ENCODE data around the gene HS6ST2. TPM values are rescaled to one million over a fixed set of nuclear protein-coding genes. Genes with fewer than 3 reads are reported as not detected.
"Not testable (repeated sequence)": the region's sequence is repeated elsewhere in the genome, so short reads cannot be mapped to it uniquely, and the experiment has no call there.

The HS6ST2 gene
- total RNA-seq, 1 experiment from 2014 or later = 24.6 TPM

- no peaks in the 10 kb centered on the region for H3K36me3 ChIP-seq (ENCODE audit: control insufficient read depth in 1 of 2, insufficient read depth in 2 of 2, low read length in 2 of 2)
- ChIA-PET CTCF (interaction anchor here (0.8 to 2.0 kb wide), 11 partner anchors 8 to 272 kb away, joined by 3 to 9 read pairs (median 4); partner anchors contain the start of gene HS6ST2), RAD21 (ENCODE audit: low non-redundant PET in 1 of 2, low total read pairs in 2 of 2, uncharacterized antibody in 2 of 2, unreplicated experiment in 2 of 2) (no interaction called here), POLR2A (interaction anchor here (0.5 kb wide), 1 partner anchor 482 kb away, joined by 4 read pairs; no protein-coding TSS in a partner anchor)
- BruUV-seq (replicated peaks) = no TSS peak
- H4K20me1 ChIP-seq (ENCODE audit: insufficient read depth) = no peaks in the 10 kb centered on the region
- H3K27me3 ChIP-seq (ENCODE audit: insufficient read depth, low read length) = no peaks in the 10 kb centered on the region
- no peaks in the 10 kb centered on the region for H3K9me3 ChIP-seq (ENCODE audit: control insufficient read depth in 1 of 2, insufficient read depth in 1 of 2, low read depth in 1 of 2, low read length in 2 of 2)
- DNase-seq (ENCODE audit: low read depth, low spot score) (peak; percentile 15), ATAC-seq (peak; percentile 60)
- TF ChIP-seq ZBTB33 (IDR thresholded peaks at IDR 0.05; ENCODE audit: extremely low read depth, insufficient replicate concordance, low read length) (no peak), CTCF (IDR thresholded peaks at IDR 0.05 in 2 of 3, conservative IDR thresholded peaks at IDR 0.05 in 1 of 3; ENCODE audit: borderline replicate concordance in 1 of 3, insufficient read depth in 1 of 3, low read depth in 2 of 3, low read length in 2 of 3) (peak; percentile 13 to 58 (median 53); a peak in 4 of 6 replicates)
- H3K4me1 ChIP-seq (ENCODE audit: control insufficient read depth in 1 of 2, insufficient read depth in 2 of 2, low read length in 2 of 2) = no peaks in the 10 kb centered on the region
- H3K9ac ChIP-seq (ENCODE audit: low read length) = no peak overlapping the region
- H3K79me2 ChIP-seq (ENCODE audit: insufficient read depth, low read length) = peaks cover 44% of the 10 kb centered on the region
- no peak overlapping the region for H3K4me3 ChIP-seq (replicated peaks in 1 of 2; ENCODE audit: low read depth in 1 of 2, low read length in 2 of 2)
- no peak overlapping the region for H3K4me2 ChIP-seq (ENCODE audit: low read length)
- no peak overlapping the region for H3K27ac ChIP-seq (ENCODE audit: low read depth, low read length)
- no peak overlapping the region for H2AFZ ChIP-seq (ENCODE audit: low read depth, low read length, poor library complexity, severe bottlenecking)
- no peaks in the 10 kb centered on the region for H3K9me2 ChIP-seq (ENCODE audit: insufficient read depth)
- intact Hi-C loops (cut with micrococcal nuclease) = no loop called here
Observed at GRCh38 chrX:132948648-132949260, 9.7 kb downstream of the HS6ST2 start.

GRCh38 chrX:132945055-132945599 is 13.3 kb downstream of the HS6ST2 start:
- H3K27ac ChIP-seq (ENCODE audit: low read depth, low read length); H3K9me2 ChIP-seq (ENCODE audit: insufficient read depth); H3K9ac ChIP-seq (ENCODE audit: low read length); H4K20me1 ChIP-seq (ENCODE audit: insufficient read depth); BruUV-seq (replicated peaks); H3K9me3 ChIP-seq (ENCODE audit: control insufficient read depth in 1 of 2, insufficient read depth in 1 of 2, low read depth in 1 of 2, low read length in 2 of 2); H3K4me2 ChIP-seq (ENCODE audit: low read length); DNase-seq (ENCODE audit: low read depth, low spot score); H3K27me3 ChIP-seq (ENCODE audit: insufficient read depth, low read length); ATAC-seq; H3K4me3 ChIP-seq (replicated peaks in 1 of 2; ENCODE audit: low read depth in 1 of 2, low read length in 2 of 2); H3K4me1 ChIP-seq (ENCODE audit: control insufficient read depth in 1 of 2, insufficient read depth in 2 of 2, low read length in 2 of 2); H2AFZ ChIP-seq (ENCODE audit: low read depth, low read length, poor library complexity, severe bottlenecking); intact Hi-C loops (cut with micrococcal nuclease); CTCF ChIA-PET; H3K36me3 ChIP-seq (ENCODE audit: control insufficient read depth in 1 of 2, insufficient read depth in 2 of 2, low read length in 2 of 2); RAD21 ChIA-PET (ENCODE audit: low non-redundant PET in 1 of 2, low total read pairs in 2 of 2, uncharacterized antibody in 2 of 2, unreplicated experiment in 2 of 2); POLR2A ChIA-PET: not testable (repeated sequence)
- peaks cover 42% of the 10 kb centered on the region for H3K79me2 ChIP-seq (ENCODE audit: insufficient read depth, low read length)

Measured in HCT116 (cell line).